Tibial artery (tissue), 4 donors: Measurements from ENCODE around the gene GLIS1.

ENCODE experiments used
- DNase-seq, 2 donors: peaks; one replicate each; pipeline ENCODE4 v3.0.0-alpha.2; 2019
- H3K27ac ChIP-seq, 2 donors: fragments of 200-600 bp; sonication (generic) in 1 of 2; 1 replicate in 1 of 2; 2 replicates in 1 of 2; pipeline ENCODE4 v1.5.1; 2018 to 2019; ENCODE audit warnings: mild to moderate bottlenecking in 1 of 2
- H3K27me3 ChIP-seq, 2 donors: fragments of 200-600 bp; sonication (generic) in 1 of 2; one replicate each; pipeline versions ENCODE4 v1.5.1 to v1.6.0; 2016 to 2019
- H3K36me3 ChIP-seq, 3 donors: fragments of 200-600 bp; sonication (generic) in 2 of 3; one replicate each; pipeline ENCODE4 v1.5.1; 2016 to 2019; ENCODE audit warnings: mild to moderate bottlenecking in 2 of 3
- H3K4me1 ChIP-seq, 4 donors: fragments of 200-600 bp; sonication (generic) in 2 of 4; 1 replicate in 3 of 4; 2 replicates in 1 of 4; pipeline ENCODE4 v1.5.1; 2016 to 2019
- H3K4me3 ChIP-seq, 2 donors: fragments of 200-600 bp; sonication (generic) in 1 of 2; 1 replicate in 1 of 2; 2 replicates in 1 of 2; pipeline ENCODE4 v1.5.1; 2018 to 2019; ENCODE audit warnings: mild to moderate bottlenecking in 2 of 2
- H3K9me3 ChIP-seq, 3 donors: fragments of 200-600 bp; sonication (generic) in 1 of 3; one replicate each; pipeline ENCODE4 v1.5.1; 2016 to 2019
- intact Hi-C: fragments of 100-400 bp; cut with DNase I; formaldehyde crosslinking; loops from one replicate; pipeline ENCODE4 v1.15.0; 2023; ENCODE audit warnings: low total_unique reads
- TF ChIP-seq, protein P1 (sequence below), 2 experiments: fragments of 200-600 bp in 1 of 2; fragments of 450-650 bp in 1 of 2; IDR thresholded peaks; one replicate each; pipeline ENCODE4 v1.5.1; 2017 to 2019; ENCODE audit warnings: antibody characterized with exemption in 2 of 2, mild to moderate bottlenecking in 1 of 2, moderate library complexity in 1 of 2

GLIS1 gene

DNA sequence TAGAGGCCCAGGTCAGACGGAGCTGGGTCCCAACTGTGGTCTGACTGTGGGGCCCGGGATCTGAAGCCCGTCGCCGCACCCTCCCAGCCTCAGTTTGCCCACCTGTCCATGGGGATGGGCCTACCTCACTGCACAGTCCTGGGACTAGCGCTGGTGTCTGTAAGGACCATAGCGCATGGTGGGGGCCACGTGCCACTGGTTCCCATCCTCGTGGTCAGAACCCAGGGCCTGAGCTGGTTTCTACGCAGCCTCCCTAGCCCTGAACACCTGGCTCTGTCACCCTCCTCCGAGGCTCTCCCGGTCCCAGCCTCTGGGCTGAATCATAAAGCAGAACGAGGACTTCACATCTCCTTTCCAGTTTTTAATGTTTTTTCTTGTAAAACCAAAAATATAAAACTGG is 233.1 kb downstream of the GLIS1 start:
- no peaks in the 10 kb centered on the region for H3K9me3 ChIP-seq
- peaks cover 0 to 3% (median 1%) of the 10 kb centered on the region in 4 donors for H3K4me1 ChIP-seq
- no peaks in the 10 kb centered on the region for H3K36me3 ChIP-seq
- H3K4me3 ChIP-seq: no peak overlapping the region
- no peak overlapping the region for H3K27ac ChIP-seq
- DNase-seq: no peak
- TF ChIP-seq, protein P1, sequence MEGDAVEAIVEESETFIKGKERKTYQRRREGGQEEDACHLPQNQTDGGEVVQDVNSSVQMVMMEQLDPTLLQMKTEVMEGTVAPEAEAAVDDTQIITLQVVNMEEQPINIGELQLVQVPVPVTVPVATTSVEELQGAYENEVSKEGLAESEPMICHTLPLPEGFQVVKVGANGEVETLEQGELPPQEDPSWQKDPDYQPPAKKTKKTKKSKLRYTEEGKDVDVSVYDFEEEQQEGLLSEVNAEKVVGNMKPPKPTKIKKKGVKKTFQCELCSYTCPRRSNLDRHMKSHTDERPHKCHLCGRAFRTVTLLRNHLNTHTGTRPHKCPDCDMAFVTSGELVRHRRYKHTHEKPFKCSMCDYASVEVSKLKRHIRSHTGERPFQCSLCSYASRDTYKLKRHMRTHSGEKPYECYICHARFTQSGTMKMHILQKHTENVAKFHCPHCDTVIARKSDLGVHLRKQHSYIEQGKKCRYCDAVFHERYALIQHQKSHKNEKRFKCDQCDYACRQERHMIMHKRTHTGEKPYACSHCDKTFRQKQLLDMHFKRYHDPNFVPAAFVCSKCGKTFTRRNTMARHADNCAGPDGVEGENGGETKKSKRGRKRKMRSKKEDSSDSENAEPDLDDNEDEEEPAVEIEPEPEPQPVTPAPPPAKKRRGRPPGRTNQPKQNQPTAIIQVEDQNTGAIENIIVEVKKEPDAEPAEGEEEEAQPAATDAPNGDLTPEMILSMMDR (IDR thresholded peaks at IDR 0.05): no peak
- intact Hi-C loops: no loop called here
- H3K27me3 ChIP-seq: peaks cover 0 to 11% of the 10 kb centered on the region in 2 donors

DNA sequence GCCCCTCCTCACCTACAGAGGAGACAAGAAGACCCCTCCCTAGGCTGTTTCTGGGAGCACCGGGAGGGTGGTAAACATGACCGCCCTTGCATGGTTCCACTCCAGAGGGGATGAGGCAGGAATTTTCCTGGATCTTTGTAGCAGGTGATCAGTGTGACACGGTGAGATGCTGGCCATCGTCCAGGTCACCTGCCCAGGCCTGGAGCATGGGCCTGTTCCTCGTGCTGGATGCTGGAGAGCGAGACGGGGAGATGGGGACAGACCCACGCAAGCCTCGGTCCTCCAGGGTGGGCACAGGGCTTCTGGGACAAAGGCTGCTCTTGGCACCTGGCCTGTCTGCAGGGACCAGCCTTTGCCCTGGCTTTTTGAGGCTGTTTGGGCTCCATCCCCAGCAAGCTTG is 233.6 kb downstream of the GLIS1 start:
- H3K27ac ChIP-seq: no peak overlapping the region
- DNase-seq: no peak
- intact Hi-C loops: no loop called here
- no peaks in the 10 kb centered on the region for H3K9me3 ChIP-seq
- TF ChIP-seq, protein P1 (IDR thresholded peaks at IDR 0.05): no peak
- peaks cover 0 to 16% of the 10 kb centered on the region in 2 donors for H3K27me3 ChIP-seq
- H3K36me3 ChIP-seq: no peaks in the 10 kb centered on the region
- H3K4me1 ChIP-seq: no peaks in the 10 kb centered on the region
- no peak overlapping the region for H3K4me3 ChIP-seq

GRCh38 chr1:53504901-53505300 is 234.1 kb downstream of the GLIS1 start:
- TF ChIP-seq, protein P1 (IDR thresholded peaks at IDR 0.05): no peak
- Histone ChIP-seq H3K9me3 (no peaks in the 10 kb centered on the region), H3K4me1 (no peaks in the 10 kb centered on the region), H3K36me3 (no peaks in the 10 kb centered on the region), H3K27me3 (peaks cover 0 to 21% of the 10 kb centered on the region in 2 donors), H3K4me3 (no peak overlapping the region), H3K27ac (no peak overlapping the region)
- DNase-seq: no peak
- intact Hi-C loops: no loop called here

DNA sequence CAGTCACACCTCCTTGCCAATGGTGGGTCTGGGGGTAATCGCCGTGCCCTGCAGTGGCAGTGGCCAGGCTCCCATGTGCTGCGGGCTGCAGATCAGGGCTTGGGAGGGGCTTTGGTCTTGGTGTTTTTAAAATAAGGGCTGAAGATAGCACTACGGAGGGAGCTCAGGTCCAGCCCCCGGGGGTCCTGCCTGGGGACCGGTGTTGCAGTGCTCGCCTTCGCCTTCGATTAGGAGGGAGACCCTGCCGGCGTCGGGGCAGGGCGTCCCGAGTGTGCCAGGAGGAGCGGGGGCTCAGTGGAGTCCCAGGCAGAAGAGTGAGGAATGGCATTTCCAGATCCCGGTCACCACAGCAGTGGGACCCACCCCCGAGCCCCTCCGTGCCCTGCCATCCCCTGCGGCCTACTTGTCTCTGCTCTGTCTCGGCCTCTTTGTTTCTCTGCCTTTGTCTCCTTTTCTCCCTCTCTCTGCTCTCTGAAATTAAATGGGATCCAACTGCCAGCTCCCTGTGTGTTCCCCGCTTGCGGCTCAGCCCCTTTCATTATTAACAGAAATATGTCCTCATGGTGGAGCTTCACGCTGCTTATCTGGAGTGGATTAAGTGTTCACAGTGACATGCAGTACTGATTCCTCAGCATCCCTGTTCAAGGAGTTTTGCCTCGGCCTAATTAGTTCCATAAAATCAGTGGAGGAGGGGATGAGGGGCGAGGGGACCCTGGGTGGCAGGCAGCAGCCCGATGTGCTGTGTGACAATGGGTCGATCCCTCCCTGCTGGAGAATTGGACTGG is 235.3 kb downstream of the GLIS1 start:
- no peaks in the 10 kb centered on the region for H3K4me1 ChIP-seq
- intact Hi-C loops: no loop called here
- H3K27me3 ChIP-seq: peaks cover 0 to 34% of the 10 kb centered on the region in 2 donors
- H3K27ac ChIP-seq: no peak overlapping the region
- TF ChIP-seq, protein P1 (IDR thresholded peaks at IDR 0.05): no peak
- no peaks in the 10 kb centered on the region for H3K9me3 ChIP-seq
- DNase-seq: no peak
- no peaks in the 10 kb centered on the region for H3K36me3 ChIP-seq
- H3K4me3 ChIP-seq: no peak overlapping the region

GRCh38 chr1:53502641-53503432 is 236.1 kb downstream of the GLIS1 start:
- intact Hi-C loops: no loop called here
- Histone ChIP-seq H3K27me3 (peaks cover 0 to 38% of the 10 kb centered on the region in 2 donors), H3K27ac (no peak overlapping the region), H3K9me3 (no peaks in the 10 kb centered on the region), H3K4me1 (no peaks in the 10 kb centered on the region), H3K36me3 (no peaks in the 10 kb centered on the region), H3K4me3 (no peak overlapping the region)
- no peak for DNase-seq
- TF ChIP-seq, protein P1 (IDR thresholded peaks at IDR 0.05): no peak
